Upper lobe of left lung (tissue), 4 donors: ENCODE results near the gene KHNYN.

Source experiments
- POLR2AphosphoS5 ChIP-seq, 2 donors: sonication (generic); formaldehyde crosslinking; IDR thresholded peaks; one replicate each; pipeline ENCODE4 v1.5.1; 2017; ENCODE audit warnings: antibody characterized with exemption in 2 of 2
- TF ChIP-seq, protein P1 (sequence below), 6 experiments: fragments of 450-650 bp in 4 of 6; fragments of 200-600 bp in 2 of 6; sonication (generic) in 2 of 6; IDR thresholded peaks; one replicate each; pipeline ENCODE4 v1.5.1; 2016 to 2019; ENCODE audit warnings: antibody characterized with exemption in 6 of 6

DNA sequence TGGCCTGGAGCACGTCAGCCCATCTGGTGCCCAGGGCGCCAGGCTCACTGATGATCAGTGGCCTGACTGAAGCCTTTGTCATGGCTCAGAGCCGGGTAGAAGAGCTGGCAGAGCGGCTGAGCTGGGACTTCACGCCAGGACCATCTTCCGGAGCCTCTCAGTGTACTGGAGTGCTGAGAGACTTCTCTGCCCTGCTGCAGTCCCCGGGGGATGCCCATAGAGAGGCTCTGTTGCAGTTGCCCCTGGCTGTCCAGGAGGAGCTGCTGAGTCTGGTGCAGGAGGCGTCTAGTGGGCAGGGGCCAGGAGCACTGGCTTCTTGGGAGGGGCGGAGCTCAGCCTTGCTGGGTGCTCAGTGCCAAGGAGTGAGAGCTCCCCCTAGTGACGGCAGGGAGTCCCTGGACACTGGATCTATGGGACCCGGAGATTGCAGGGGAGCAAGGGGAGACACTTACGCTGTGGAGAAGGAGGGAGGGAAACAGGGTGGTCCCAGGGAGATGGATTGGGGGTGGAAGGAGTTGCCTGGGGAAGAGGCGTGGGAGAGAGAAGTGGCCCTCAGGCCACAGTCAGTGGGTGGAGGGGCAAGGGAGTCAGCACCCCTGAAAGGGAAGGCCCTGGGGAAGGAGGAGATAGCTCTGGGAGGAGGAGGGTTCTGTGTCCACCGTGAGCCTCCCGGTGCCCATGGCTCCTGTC is 2.0 kb downstream of the KHNYN start:
- TF ChIP-seq POLR2AphosphoS5 (IDR thresholded peaks at IDR 0.05): peak in 1 of 2 donors; percentile 26
- TF ChIP-seq, protein P1, sequence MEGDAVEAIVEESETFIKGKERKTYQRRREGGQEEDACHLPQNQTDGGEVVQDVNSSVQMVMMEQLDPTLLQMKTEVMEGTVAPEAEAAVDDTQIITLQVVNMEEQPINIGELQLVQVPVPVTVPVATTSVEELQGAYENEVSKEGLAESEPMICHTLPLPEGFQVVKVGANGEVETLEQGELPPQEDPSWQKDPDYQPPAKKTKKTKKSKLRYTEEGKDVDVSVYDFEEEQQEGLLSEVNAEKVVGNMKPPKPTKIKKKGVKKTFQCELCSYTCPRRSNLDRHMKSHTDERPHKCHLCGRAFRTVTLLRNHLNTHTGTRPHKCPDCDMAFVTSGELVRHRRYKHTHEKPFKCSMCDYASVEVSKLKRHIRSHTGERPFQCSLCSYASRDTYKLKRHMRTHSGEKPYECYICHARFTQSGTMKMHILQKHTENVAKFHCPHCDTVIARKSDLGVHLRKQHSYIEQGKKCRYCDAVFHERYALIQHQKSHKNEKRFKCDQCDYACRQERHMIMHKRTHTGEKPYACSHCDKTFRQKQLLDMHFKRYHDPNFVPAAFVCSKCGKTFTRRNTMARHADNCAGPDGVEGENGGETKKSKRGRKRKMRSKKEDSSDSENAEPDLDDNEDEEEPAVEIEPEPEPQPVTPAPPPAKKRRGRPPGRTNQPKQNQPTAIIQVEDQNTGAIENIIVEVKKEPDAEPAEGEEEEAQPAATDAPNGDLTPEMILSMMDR (IDR thresholded peaks at IDR 0.05): peak; percentile 90 to 97 (median 94)
